GM12892 (cell line): ENCODE measurements around the gene RPL36AL.

Experiments used
- POLR2A ChIP-seq: IDR thresholded peaks from 2 replicates; pipeline ENCODE4 v1.6.1; 2011; ENCODE audit warnings: low read depth, low read length, control low read depth
- POLR2AphosphoS5 ChIP-seq: IDR thresholded peaks from 2 replicates; pipeline ENCODE4 v1.6.1; 2011; ENCODE audit warnings: low read depth, low read length, control low read depth
- TAF1 ChIP-seq: IDR thresholded peaks from 2 replicates; pipeline ENCODE4 v1.6.1; 2011; ENCODE audit warnings: low read depth, mild to moderate bottlenecking, control low read depth, low read length, borderline replicate concordance

GRCh38 chr14:49612251-49612650, 8.2 kb downstream of the RPL36AL start:
- TF ChIP-seq POLR2A (no peak), TAF1 (no peak), POLR2AphosphoS5 (no peak)
